Raji (cell line): ENCODE results near the gene COL6A2.

Experiments
- POLR2A ChIP-seq: IDR thresholded peaks from 2 replicates; pipeline ENCODE4 v1.6.1; 2011; ENCODE audit warnings: low read depth, low read length, control low read depth; ENCODE audit not compliant: insufficient read depth

COL6A2 gene

GRCh38 chr21:46082963-46083790 is 14.7 kb upstream of the COL6A2 start:
- TF ChIP-seq POLR2A: no peak

DNA sequence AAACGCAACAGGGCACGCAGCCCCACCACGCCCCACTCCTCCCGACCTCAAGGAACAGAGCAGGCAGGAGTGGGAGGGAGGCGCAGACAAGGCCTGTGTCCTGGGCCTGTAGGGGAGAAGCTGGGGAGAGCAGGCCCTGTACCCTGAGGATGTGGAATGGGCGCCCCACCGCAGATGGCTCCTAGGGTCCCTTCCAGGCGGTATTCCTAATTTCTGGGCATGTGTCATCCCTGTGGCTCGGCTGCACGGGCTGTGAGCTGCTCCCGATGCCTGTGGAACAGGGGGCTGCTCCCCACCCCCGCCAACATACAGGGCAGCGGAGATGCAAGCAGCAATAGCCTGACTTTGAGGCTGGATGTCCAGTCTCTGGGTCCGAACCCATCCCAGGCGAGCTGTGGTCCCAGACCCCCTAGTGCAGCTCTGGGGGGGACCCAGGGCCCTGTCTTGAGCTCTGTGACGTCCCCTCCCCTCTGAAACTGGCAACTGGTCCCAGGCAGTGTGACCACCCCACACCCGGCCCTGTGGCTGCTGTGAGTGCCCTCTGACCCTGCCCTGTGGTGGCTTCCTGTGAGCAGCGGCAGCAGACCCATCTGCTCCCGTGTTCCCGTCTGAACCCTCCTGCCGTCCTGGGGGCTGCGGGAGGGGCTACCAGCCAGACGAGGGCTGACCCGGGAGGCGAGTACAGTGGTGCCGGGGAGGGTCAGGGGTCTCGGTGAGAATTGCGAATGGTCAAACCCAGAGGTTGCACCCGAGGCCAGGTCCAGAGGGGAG is 13.9 kb upstream of the COL6A2 start:
- no peak for TF ChIP-seq POLR2A

GRCh38 chr21:46084709-46085108 is 13.2 kb upstream of the COL6A2 start:
- TF ChIP-seq POLR2A: no peak

DNA sequence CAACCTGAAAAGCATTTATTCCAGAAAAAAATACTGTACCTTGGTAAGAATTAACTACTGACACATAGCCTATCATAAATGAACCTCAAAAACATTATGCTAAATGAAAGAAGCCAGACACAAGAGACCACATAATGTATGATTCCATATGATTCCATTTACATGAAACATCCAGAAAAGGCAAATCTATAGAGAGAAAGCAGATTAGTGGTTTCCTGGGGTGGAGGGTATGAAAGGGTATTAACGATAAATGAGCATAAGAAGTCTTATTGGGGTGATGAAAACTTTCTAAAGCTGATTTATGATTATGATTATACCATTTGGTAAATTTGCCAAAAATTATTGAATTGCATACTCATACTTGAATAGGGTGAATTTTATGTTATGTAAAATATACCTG is 10.3 kb upstream of the COL6A2 start:
- TF ChIP-seq POLR2A: no peak

DNA sequence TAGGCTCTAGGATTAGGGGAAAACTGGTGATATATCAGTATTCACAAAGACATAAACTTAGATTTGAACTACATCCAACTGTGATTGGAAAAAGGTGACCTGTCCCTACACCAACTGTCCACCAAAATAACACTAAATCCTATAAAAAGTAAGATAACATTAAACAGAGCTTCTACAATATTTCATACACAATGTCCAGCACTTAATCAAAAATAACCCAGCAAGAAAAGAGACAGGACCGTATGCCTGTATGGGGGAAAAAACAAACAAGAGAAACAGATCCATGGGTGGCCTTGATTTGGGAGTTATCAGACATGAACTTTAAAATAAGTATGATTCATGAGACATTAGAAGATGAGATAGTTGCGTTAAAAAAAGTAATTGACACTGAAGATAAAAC is 9.7 kb upstream of the COL6A2 start:
- TF ChIP-seq POLR2A: no peak

DNA sequence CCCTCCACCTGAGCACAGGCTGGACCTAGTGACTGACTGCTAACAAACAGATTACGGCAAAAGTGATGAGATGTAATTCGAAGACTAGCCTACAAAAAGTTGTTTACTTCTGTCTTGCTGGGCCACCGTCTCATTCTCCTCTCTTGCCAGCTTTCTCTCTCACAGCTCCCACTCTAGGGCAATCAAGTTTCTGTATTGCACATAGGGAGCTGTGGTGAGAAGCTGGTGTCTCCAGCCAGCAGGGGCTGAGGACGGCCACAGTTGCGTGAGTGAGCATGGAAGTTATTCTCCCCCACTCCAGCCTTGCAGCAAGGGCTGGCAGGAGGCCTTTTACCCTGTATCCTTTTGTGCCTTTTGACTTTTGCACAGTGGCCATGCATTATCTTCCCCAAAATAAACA is 8.6 kb upstream of the COL6A2 start:
- TF ChIP-seq POLR2A: no peak

DNA sequence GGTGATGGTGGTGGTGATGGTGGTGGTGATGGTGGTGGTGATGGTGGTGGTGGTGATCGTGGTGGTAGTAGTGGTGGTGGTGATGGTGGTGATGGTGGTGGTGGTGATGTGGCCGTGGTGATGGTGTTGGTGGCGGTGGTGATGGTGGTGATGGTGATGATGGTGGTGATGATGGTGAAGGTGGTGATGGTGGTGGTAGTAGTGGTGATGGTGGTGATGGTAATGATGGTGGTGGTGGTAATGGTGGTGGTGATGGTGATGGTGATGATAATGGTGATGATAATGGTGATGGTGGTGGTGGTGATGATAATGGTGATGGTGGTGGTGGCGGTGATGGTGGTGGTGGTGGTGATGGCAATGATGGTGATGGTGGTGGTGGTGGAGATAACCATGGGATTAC is 6.8 kb upstream of the COL6A2 start:
- TF ChIP-seq POLR2A: no peak

DNA sequence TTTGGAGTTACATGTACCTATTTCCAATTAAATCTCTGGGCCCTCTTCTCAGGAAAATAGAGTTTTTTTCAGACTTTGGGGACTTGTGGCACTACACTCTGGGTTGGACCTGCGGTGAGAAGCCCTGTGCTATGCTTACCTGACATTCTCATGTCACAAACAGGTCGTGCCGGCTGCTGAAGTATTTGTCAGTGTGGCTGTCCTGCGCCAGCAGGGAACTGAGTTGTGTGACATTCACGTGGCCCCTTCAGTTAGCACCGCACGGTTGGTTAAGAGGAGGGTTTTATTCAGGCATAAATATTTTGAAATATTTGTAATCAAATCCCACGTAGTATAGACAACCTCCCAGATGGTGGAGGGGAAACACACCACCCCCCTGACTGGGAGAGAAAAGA is 6.3 kb upstream of the COL6A2 start:
- TF ChIP-seq POLR2A: no peak

- no peak for TF ChIP-seq POLR2A
These were observed 5.7 kb upstream of the COL6A2 start for GRCh38 chr21:46092026-46092764.

GRCh38 chr21:46092811-46093667 is 4.9 kb upstream of the COL6A2 start:
- no peak for TF ChIP-seq POLR2A

DNA sequence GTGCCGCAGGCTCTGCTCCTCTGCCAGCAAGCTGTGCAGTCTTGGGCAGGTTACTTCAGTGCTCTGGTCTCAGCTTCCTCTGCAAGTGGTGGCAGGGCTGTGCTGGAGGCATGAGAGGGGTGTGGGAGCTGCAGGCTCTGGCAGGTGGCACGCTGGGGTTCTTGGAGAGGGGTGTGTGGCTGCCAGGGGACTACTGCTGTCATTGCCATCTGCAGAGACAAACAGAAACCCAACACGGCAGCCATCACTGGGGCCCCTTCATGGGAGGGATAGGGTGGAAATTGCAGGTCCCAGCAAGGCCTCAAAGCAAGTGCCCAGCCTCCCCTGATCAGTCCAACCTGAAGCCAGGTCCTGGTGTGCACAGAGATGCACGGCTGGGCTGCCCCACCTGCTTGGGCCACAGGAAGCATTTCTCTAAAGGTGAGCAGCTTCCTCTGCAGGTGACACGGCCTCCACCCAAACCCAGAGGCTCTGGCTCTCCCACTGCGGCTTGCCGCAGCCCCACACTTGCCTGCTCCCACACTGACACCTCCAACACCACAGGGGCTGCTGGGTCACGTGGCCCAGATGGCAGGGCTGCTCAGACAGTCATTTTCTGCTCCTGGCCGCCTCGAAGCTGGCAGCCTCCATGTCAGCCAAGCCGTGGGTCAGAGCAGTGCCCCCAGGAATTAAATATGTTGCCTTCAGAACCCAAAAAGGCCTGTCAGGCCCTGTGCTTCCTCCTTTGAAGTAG is 4.1 kb upstream of the COL6A2 start:
- TF ChIP-seq POLR2A: no peak

DNA sequence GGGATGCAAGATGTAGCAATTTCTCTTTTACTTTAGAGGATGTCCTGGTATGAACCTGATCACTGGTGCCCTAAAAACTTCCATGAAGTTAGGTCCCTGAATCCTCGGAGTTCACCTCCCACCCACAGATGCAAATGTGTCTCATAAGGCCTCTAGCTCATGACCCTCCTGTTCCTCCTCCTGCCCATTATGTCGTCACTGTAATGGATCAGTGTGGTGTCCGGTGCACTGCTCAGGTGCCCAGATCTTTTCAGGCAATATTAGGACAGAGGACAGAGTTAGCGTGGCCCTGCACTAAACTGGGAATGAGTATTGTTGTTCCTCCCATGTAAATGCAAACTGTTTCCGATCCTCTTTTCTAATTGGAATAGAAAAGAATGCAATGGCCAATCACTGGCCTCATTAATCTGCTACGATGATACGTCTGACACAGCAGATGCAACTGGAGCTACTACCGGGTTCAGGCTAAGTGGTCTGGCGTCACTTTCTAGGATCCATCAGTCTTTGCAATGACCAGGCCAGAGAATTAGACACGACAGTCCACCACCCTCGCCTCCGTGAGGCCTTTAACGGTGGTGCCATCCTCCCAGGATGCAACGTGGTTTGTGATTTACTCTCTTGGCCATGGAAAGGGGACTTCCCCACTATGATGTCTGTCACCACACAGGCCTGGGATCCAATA is 3.4 kb upstream of the COL6A2 start:
- no peak for TF ChIP-seq POLR2A

- no peak for TF ChIP-seq POLR2A
These were observed 2.7 kb upstream of the COL6A2 start for GRCh38 chr21:46095083-46095719.
